GM12878 (cell line): Measurements from ENCODE around the gene SCUBE3. TPM values are rescaled to one million over a fixed set of nuclear protein-coding genes. Genes with fewer than 3 reads are reported as not detected.

ENCODE experiments used
- ATAC-seq: fragments of 200-7000 bp; cut with Tn5 transposase; 3 replicates; pipeline ENCODE4 v1.9.1; 2020; ENCODE audit warnings: mild to moderate bottlenecking, moderate library complexity
- BruUV-seq: library from RNA; stranded (reverse); fragments of 400-500 nt; replicated peaks from 2 replicates; lab custom pipeline; 2021; lab: Mats Ljungman, UMichigan
- CTCF ChIA-PET: fragments of 300-600 bp; sonication (Branson Sonifier 250); formaldehyde crosslinking; extraction: SDS; loops from one replicate; lab custom pipeline; 2021; ENCODE audit warnings: inconsistent platforms; lab: Yijun Ruan, JAX
- POLR2A ChIA-PET: fragments of 350-600 bp; formaldehyde crosslinking; extraction: SDS; loops from one replicate; lab custom pipeline; 2021; ENCODE audit warnings: inconsistent platforms; lab: Charles Lee
- RAD21 ChIA-PET: fragments of 300-600 bp; sonication (Branson Sonifier 250); formaldehyde crosslinking; loops from one replicate; lab custom pipeline; 2023; ENCODE audit warnings: antibody characterized with exemption; ENCODE audit not compliant: unreplicated experiment; lab: Charles Lee
- SMC1A ChIA-PET: fragments of 300-600 bp; sonication (Branson Sonifier 250); formaldehyde crosslinking; loops from one replicate; lab custom pipeline; 2023; ENCODE audit not compliant: unreplicated experiment, uncharacterized antibody; lab: Charles Lee
- DNase-seq: peaks from one replicate; pipeline ENCODE4 v3.0.0-alpha.2; 2011; ENCODE audit warnings: low read depth, low spot score
- FAIRE-seq: peaks from 3 replicates; lab custom pipeline; 2011; peaks lifted over from hg19 to GRCh38; lab: Jason Lieb, UNC
- H2AFZ ChIP-seq: 2 replicates; pipeline ENCODE4 v1.6.0; 2011; ENCODE audit warnings: low read depth, low read length, control low read depth; ENCODE audit not compliant: control insufficient read depth
- H3K27ac ChIP-seq: 2 replicates; pipeline ENCODE4 v1.5.1; 2011; ENCODE audit warnings: control low read depth; ENCODE audit not compliant: control insufficient read depth, insufficient read depth
- H3K27me3 ChIP-seq, 2 experiments: replicated peaks in 1 of 2; 2 replicates each; pipeline versions ENCODE4 v1.6.0 to v1.6.1; 2011; ENCODE audit warnings: low read length in 1 of 2; ENCODE audit not compliant: control insufficient read depth in 2 of 2, insufficient read depth in 2 of 2
- H3K36me3 ChIP-seq, 2 experiments: 2 replicates each; pipeline ENCODE4 v1.5.1; 2011; ENCODE audit warnings: low read length in 1 of 2; ENCODE audit not compliant: control insufficient read depth in 2 of 2, insufficient read depth in 2 of 2
- H3K4me1 ChIP-seq: 2 replicates; pipeline ENCODE4 v1.6.1; 2011; ENCODE audit warnings: mild to moderate bottlenecking, low read length, moderate library complexity, mixed read lengths; ENCODE audit not compliant: control insufficient read depth, insufficient read depth
- H3K4me2 ChIP-seq: 2 replicates; pipeline ENCODE4 v1.6.0; 2011; ENCODE audit warnings: control low read depth; ENCODE audit not compliant: control insufficient read depth, insufficient read depth
- H3K4me3 ChIP-seq: fragments of 200-600 bp; sonication (generic); 2 replicates; pipeline ENCODE4 v1.5.1; 2016
- H3K79me2 ChIP-seq: 2 replicates; pipeline ENCODE4 v1.6.0; 2011; ENCODE audit warnings: low read length; ENCODE audit not compliant: control insufficient read depth, insufficient read depth
- H3K9ac ChIP-seq: 2 replicates; pipeline ENCODE4 v1.8.0; 2011; ENCODE audit warnings: low read length, control low read depth, mixed read lengths; ENCODE audit not compliant: control insufficient read depth, insufficient read depth
- H3K9me3 ChIP-seq: replicated peaks from 3 replicates; pipeline ENCODE4 v1.5.1; 2011; ENCODE audit warnings: mild to moderate bottlenecking, low read length; ENCODE audit not compliant: control insufficient read depth, insufficient read depth
- H4K20me1 ChIP-seq: 2 replicates; pipeline ENCODE4 v1.6.0; 2011; ENCODE audit not compliant: control insufficient read depth, insufficient read depth
- ATF7 ChIP-seq: fragments of 450-650 bp; IDR thresholded peaks from 2 replicates; pipeline ENCODE4 v1.6.1; 2016; ENCODE audit warnings: low read depth, mild to moderate bottlenecking
- BRCA1 ChIP-seq: IDR thresholded peaks from 2 replicates; pipeline ENCODE4 v1.6.1; 2011; ENCODE audit warnings: low read depth, low read length, improper control_type of control experiment
- FOXK2 ChIP-seq: fragments of 450-650 bp; IDR thresholded peaks from 2 replicates; pipeline ENCODE4 v1.6.1; 2017; ENCODE audit warnings: mild to moderate bottlenecking, moderate library complexity
- HCFC1 ChIP-seq: fragments of 150-350 bp; IDR thresholded peaks from 2 replicates; pipeline ENCODE4 v1.6.1; 2014; ENCODE audit warnings: low read length
- MEF2A ChIP-seq: IDR thresholded peaks from 2 replicates; pipeline ENCODE4 v1.6.1; 2011; ENCODE audit warnings: low read depth, mild to moderate bottlenecking, low read length, moderate library complexity; ENCODE audit not compliant: insufficient read depth
- MEF2B ChIP-seq: fragments of 450-650 bp; IDR thresholded peaks from 2 replicates; pipeline ENCODE4 v1.6.1; 2018; ENCODE audit warnings: mild to moderate bottlenecking, moderate library complexity; ENCODE audit not compliant: partially characterized antibody, poor library complexity, severe bottlenecking
- POLR2AphosphoS2 ChIP-seq: IDR thresholded peaks from 2 replicates; pipeline ENCODE4 v1.6.1; 2011; ENCODE audit warnings: low read depth, mild to moderate bottlenecking, low read length, improper control_type of control experiment, moderate library complexity
- RAD21 ChIP-seq: IDR thresholded peaks from 2 replicates; pipeline ENCODE4 v1.6.1; 2011; ENCODE audit warnings: mild to moderate bottlenecking, low read depth, low read length, moderate library complexity; ENCODE audit not compliant: insufficient read depth
- REST ChIP-seq: IDR thresholded peaks from 2 replicates; pipeline ENCODE4 v1.6.1; 2012; ENCODE audit warnings: mild to moderate bottlenecking, low read depth, low read length
- SUZ12 ChIP-seq: fragments of 200-600 bp; sonication (generic); IDR thresholded peaks from one replicate; pipeline ENCODE4 v1.6.1; 2018; ENCODE audit warnings: antibody characterized with exemption, mild to moderate bottlenecking; ENCODE audit not compliant: unreplicated experiment
- TARDBP ChIP-seq: IDR thresholded peaks from 2 replicates; pipeline ENCODE4 v1.6.1; 2016; ENCODE audit warnings: borderline replicate concordance
- ZNF384 ChIP-seq: IDR thresholded peaks from 2 replicates; pipeline ENCODE4 v1.6.1; 2012; ENCODE audit warnings: low read depth, mild to moderate bottlenecking, low read length, improper control_type of control experiment, borderline replicate concordance
- ZNF622 ChIP-seq: fragments of 450-650 bp; IDR thresholded peaks from 2 replicates; pipeline ENCODE4 v1.6.1; 2017; ENCODE audit warnings: mild to moderate bottlenecking, inconsistent platforms
- WGBS: methylation state at CpG from one replicate; pipeline ENCODE4 v1.1.6; 2016; ENCODE audit warnings: low lambda C conversion rate; ENCODE audit not compliant: insufficient replicate concordance, insufficient coverage; ENCODE audit errors: missing lambda C conversion rate; 5-methylcytosine and 5-hydroxymethylcytosine counted together
- in situ Hi-C: fragments of 300-500 bp; cut with MboI; formaldehyde crosslinking; loops from 9 replicates; pipeline ENCODE4 v1.14.3; 2018; ENCODE audit warnings: mixed read lengths
- intact Hi-C: fragments of 100-400 bp; cut with micrococcal nuclease; formaldehyde crosslinking; loops from one replicate; pipeline ENCODE4 v1.14.2; 2022; ENCODE audit not compliant: unreplicated experiment
- polyA plus RNA-seq, 11 experiments: library from polyadenylated mRNA; depleted of rRNA in 4 of 11; unstranded in 6 of 11; stranded (reverse) in 5 of 11; fragments of >200 nt; fragmentation: Nextera tagmentation in 4 of 11; fragmentation: Illumina TruSeq in 1 of 11; extraction: Ambion mirVana in 4 of 11; extraction: Trizol in 1 of 11; gene quantifications; 1 replicate in 1 of 11; 2 replicates in 10 of 11; pipeline versions ENCODE4 v1.2.1 to v1.2.3, GENCODE V29; 2011 to 2016; ENCODE audit warnings: inconsistent platforms in 2 of 11, missing spikeins in 2 of 11, low read depth in 1 of 11
- total RNA-seq, 4 experiments: library from RNA; depleted of rRNA in 3 of 4; stranded (reverse); fragments of >200 nt in 3 of 4; fragmentation: Illumina TruSeq in 1 of 4; extraction: Trizol in 1 of 4; gene quantifications; 2 replicates each; pipeline versions ENCODE4 v1.2.1 to v1.2.3, GENCODE V29; 2013 to 2021
- TF ChIP-seq, protein P1 (sequence below): fragments of 450-650 bp; conservative IDR thresholded peaks from 2 replicates; pipeline ENCODE4 v1.6.1; 2017; ENCODE audit warnings: mild to moderate bottlenecking, moderate library complexity
- TF ChIP-seq, protein P2 (sequence below): fragments of 450-650 bp; IDR thresholded peaks from 2 replicates; pipeline ENCODE4 v1.6.1; 2018; ENCODE audit warnings: borderline replicate concordance, mild to moderate bottlenecking; ENCODE audit not compliant: partially characterized antibody
- TF ChIP-seq, protein P3 (sequence below): IDR thresholded peaks from 2 replicates; pipeline ENCODE4 v1.6.1; 2011; ENCODE audit warnings: low read depth, mild to moderate bottlenecking, low read length, moderate library complexity, borderline replicate concordance; ENCODE audit errors: extremely low read depth

SCUBE3 gene
- total and polyA plus RNA-seq, 10 of the 15 experiments (the other 5 are each of a cell fraction or from before 2014, with no cell fraction given), result under 0.01 to 0.20 (median 0.07) TPM; not detected in 4

- Histone ChIP-seq H3K4me1 (no peaks in the 10 kb centered on the region), H4K20me1 (no peaks in the 10 kb centered on the region), H3K4me2 (no peak overlapping the region), H3K9me3 (no peaks in the 10 kb centered on the region), H3K4me3 (no peak overlapping the region), H3K36me3 (no peaks in the 10 kb centered on the region), H3K9ac (no peak overlapping the region), H2AFZ (no peak overlapping the region), H3K27ac (no peak overlapping the region), H3K79me2 (no peaks in the 10 kb centered on the region), H3K27me3 (no peaks in the 10 kb centered on the region; a peak in 3 of 4 replicates)
- SMC1A ChIA-PET, result interaction anchor here (1.2 to 7.7 kb wide), 7 partner anchors 11 to 746 kb away, joined by 3 to 65 read pairs (median 5); no protein-coding TSS in a partner anchor
- POLR2A ChIA-PET, result interaction anchor here (0.6 kb wide), 1 partner anchor 20 kb away, joined by 4 read pairs; no protein-coding TSS in a partner anchor
- BruUV-seq, result no TSS peak
- DNase-seq (no peak), FAIRE-seq (no peak), ATAC-seq (no peak)
- RAD21 ChIA-PET, result interaction anchor here (1.1 to 4.0 kb wide), 6 partner anchors 10 to 746 kb away, joined by 3 to 27 read pairs (median 6); no protein-coding TSS in a partner anchor
- WGBS, result 18% methylated on average over 1 of the region's 1 CpG
- CTCF ChIA-PET, result interaction anchor here (1.2 to 7.5 kb wide), 19 partner anchors 9 to 746 kb away, joined by 3 to 114 read pairs (median 8); no protein-coding TSS in a partner anchor
- intact Hi-C loops (loop anchor here (5.0 kb wide), 2 partner anchors 36 to 219 kb away; no protein-coding TSS in a partner anchor), in situ Hi-C loops (no loop called here)
- TF ChIP-seq TARDBP (no peak), POLR2AphosphoS2 (no peak), SUZ12 (no peak), REST (no peak), HCFC1 (no peak), ZNF622 (no peak), ZNF384 (no peak), RAD21 (no peak), FOXK2 (no peak), BRCA1 (no peak), MEF2B (no peak), MEF2A (no peak), ATF7 (no peak)
- TF ChIP-seq, protein P1, sequence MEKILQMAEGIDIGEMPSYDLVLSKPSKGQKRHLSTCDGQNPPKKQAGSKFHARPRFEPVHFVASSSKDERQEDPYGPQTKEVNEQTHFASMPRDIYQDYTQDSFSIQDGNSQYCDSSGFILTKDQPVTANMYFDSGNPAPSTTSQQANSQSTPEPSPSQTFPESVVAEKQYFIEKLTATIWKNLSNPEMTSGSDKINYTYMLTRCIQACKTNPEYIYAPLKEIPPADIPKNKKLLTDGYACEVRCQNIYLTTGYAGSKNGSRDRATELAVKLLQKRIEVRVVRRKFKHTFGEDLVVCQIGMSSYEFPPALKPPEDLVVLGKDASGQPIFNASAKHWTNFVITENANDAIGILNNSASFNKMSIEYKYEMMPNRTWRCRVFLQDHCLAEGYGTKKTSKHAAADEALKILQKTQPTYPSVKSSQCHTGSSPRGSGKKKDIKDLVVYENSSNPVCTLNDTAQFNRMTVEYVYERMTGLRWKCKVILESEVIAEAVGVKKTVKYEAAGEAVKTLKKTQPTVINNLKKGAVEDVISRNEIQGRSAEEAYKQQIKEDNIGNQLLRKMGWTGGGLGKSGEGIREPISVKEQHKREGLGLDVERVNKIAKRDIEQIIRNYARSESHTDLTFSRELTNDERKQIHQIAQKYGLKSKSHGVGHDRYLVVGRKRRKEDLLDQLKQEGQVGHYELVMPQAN, result no peak
- TF ChIP-seq, protein P2, sequence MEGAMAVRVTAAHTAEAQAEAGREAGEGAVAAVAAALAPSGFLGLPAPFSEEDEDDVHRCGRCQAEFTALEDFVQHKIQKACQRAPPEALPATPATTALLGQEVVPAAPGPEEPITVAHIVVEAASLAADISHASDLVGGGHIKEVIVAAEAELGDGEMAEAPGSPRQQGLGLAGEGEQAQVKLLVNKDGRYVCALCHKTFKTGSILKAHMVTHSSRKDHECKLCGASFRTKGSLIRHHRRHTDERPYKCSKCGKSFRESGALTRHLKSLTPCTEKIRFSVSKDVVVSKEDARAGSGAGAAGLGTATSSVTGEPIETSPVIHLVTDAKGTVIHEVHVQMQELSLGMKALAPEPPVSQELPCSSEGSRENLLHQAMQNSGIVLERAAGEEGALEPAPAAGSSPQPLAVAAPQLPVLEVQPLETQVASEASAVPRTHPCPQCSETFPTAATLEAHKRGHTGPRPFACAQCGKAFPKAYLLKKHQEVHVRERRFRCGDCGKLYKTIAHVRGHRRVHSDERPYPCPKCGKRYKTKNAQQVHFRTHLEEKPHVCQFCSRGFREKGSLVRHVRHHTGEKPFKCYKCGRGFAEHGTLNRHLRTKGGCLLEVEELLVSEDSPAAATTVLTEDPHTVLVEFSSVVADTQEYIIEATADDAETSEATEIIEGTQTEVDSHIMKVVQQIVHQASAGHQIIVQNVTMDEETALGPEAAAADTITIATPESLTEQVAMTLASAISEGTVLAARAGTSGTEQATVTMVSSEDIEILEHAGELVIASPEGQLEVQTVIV, result no peak
- TF ChIP-seq, protein P3, sequence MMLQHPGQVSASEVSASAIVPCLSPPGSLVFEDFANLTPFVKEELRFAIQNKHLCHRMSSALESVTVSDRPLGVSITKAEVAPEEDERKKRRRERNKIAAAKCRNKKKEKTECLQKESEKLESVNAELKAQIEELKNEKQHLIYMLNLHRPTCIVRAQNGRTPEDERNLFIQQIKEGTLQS, result no peak
These were observed 7.4 kb upstream of the SCUBE3 start for GRCh38 chr6:35206346-35206745.
